SU-DHL-6 (cell line): ENCODE results near the gene PTPRE.

Experiments used
- CTCF ChIP-seq: fragments of 200-600 bp; sonication (generic); IDR thresholded peaks from one replicate; pipeline ENCODE4 v1.5.1; 2017; ENCODE audit warnings: antibody characterized with exemption, mild to moderate bottlenecking, low read length, moderate library complexity; ENCODE audit not compliant: insufficient read depth, poor library complexity, severe bottlenecking
- EZH2phosphoT487 ChIP-seq: fragments of 200-600 bp; sonication (generic), shearing (Covaris generic); conservative IDR thresholded peaks from 2 replicates; pipeline ENCODE4 v1.6.1; 2018; ENCODE audit warnings: mild to moderate bottlenecking, antibody characterized with exemption, low read length, moderate library complexity, mixed read lengths

DNA sequence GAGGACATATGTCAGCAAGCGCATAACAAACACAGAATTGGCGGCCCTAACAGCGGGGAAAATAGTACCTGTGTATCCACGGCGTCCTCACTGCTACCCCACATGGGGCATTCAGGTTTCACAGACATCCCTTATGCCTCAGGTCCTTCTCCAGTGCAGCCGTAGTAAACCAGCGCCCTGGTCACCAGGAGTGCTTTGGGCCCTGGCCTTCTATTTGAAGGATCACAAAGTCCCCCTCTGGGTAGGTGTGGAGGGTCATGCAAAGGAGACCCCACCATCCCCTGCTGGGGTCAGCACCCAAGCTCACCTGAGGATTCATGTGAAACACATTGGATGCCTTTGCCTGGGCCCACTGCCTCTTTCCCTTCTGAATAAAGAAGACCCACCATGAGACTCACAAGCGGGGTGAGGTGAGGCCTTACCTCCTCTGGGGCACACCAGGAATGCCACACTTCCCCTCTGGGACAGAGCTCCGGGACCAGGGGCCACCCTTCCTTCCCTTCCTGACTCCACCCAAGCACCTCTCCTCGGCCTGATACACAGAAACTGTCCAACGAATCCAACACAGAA lies 32.9 kb upstream of the PTPRE start:
- no peak for TF ChIP-seq CTCF
- no peak for TF ChIP-seq EZH2phosphoT487
